OCI-LY1 (cell line): ENCODE data around the gene CCDC97.

ENCODE experiments used
- H2AFZ ChIP-seq: fragments of 200-600 bp; sonication (generic), shearing (Covaris generic); 2 replicates; pipeline ENCODE4 v1.6.0; 2014; ENCODE audit warnings: antibody characterized with exemption, mild to moderate bottlenecking, low read length
- H3F3A ChIP-seq: fragments of 200-600 bp; sonication (generic), shearing (Covaris generic); 2 replicates; pipeline ENCODE4 v1.6.0; 2014; ENCODE audit warnings: mild to moderate bottlenecking, antibody characterized with exemption, low read length, moderate library complexity; ENCODE audit not compliant: insufficient read depth
- H3K27ac ChIP-seq: fragments of 200-600 bp; sonication (generic); 2 replicates; pipeline ENCODE4 v1.5.1; 2014; ENCODE audit warnings: low read length, mixed run types, mild to moderate bottlenecking, low read depth; ENCODE audit not compliant: poor library complexity, severe bottlenecking
- H3K27me3 ChIP-seq: fragments of 200-600 bp; sonication (generic); 2 replicates; pipeline ENCODE4 v1.6.0; 2014; ENCODE audit warnings: antibody characterized with exemption, mild to moderate bottlenecking, low read length, moderate library complexity; ENCODE audit not compliant: insufficient read depth
- H3K36me3 ChIP-seq: fragments of 200-600 bp; sonication (generic); 2 replicates; pipeline ENCODE4 v1.6.1; 2014; ENCODE audit warnings: mild to moderate bottlenecking, antibody characterized with exemption, low read length, moderate library complexity, mixed read lengths; ENCODE audit not compliant: insufficient read depth
- H3K4me1 ChIP-seq: fragments of 200-600 bp; sonication (generic); 2 replicates; pipeline ENCODE4 v1.5.1; 2014; ENCODE audit warnings: mild to moderate bottlenecking, low read length, moderate library complexity; ENCODE audit not compliant: insufficient read depth, severe bottlenecking
- H3K4me2 ChIP-seq: fragments of 200-600 bp; sonication (generic), shearing (Covaris generic); 2 replicates; pipeline ENCODE4 v1.6.1; 2014; ENCODE audit warnings: low read length
- H3K4me3 ChIP-seq: fragments of 200-600 bp; sonication (generic); 2 replicates; pipeline ENCODE4 v1.5.1; 2014; ENCODE audit warnings: low read length, low read depth, mild to moderate bottlenecking, mixed read lengths; ENCODE audit not compliant: poor library complexity, severe bottlenecking
- H3K79me2 ChIP-seq: fragments of 200-600 bp; shearing (Covaris generic); 2 replicates; pipeline ENCODE4 v1.6.1; 2016; ENCODE audit warnings: mixed run types, low read length, mixed read lengths; ENCODE audit not compliant: insufficient read depth
- H3K9ac ChIP-seq: fragments of 200-600 bp; sonication (generic), shearing (Covaris generic); 2 replicates; pipeline ENCODE4 v1.6.1; 2014; ENCODE audit warnings: mild to moderate bottlenecking, low read length, mixed read lengths
- H3K9me2 ChIP-seq: fragments of 200-600 bp; sonication (generic), shearing (Covaris generic); 2 replicates; pipeline ENCODE4 v1.6.1; 2014; ENCODE audit warnings: low read depth, mild to moderate bottlenecking, low read length, mixed read lengths
- H3K9me3 ChIP-seq: fragments of 200-600 bp; shearing (Covaris generic); 2 replicates; pipeline ENCODE4 v1.6.1; 2014; ENCODE audit warnings: low read length, mixed read lengths
- H4K20me1 ChIP-seq: fragments of 200-600 bp; sonication (generic), shearing (Covaris generic); 2 replicates; pipeline ENCODE4 v1.6.0; 2016; ENCODE audit warnings: mild to moderate bottlenecking, low read length; ENCODE audit not compliant: insufficient read depth
- CTCF ChIP-seq: fragments of 200-600 bp; sonication (generic), shearing (Covaris generic); IDR thresholded peaks from 2 replicates; pipeline ENCODE4 v1.5.1; 2017; ENCODE audit warnings: mild to moderate bottlenecking, antibody characterized with exemption, low read length, moderate library complexity, mixed read lengths
- EZH2 ChIP-seq: fragments of 200-600 bp; sonication (generic), shearing (Covaris generic); IDR thresholded peaks from 2 replicates; pipeline ENCODE4 v1.8.0; 2017; ENCODE audit warnings: borderline replicate concordance, mixed run types, mild to moderate bottlenecking, antibody characterized with exemption, low read length, moderate library complexity, mixed read lengths

The CCDC97 gene

GRCh38 chr19:41274802-41275201 lies 35.2 kb upstream of the CCDC97 start:
- Histone ChIP-seq H3K4me1 (no peaks in the 10 kb centered on the region), H3K4me2 (no peak overlapping the region), H3K36me3 (peaks cover 100% of the 10 kb centered on the region), H3K27ac (no peak overlapping the region), H4K20me1 (no peaks in the 10 kb centered on the region), H3K9ac (no peak overlapping the region), H3K9me2 (no peaks in the 10 kb centered on the region), H3K79me2 (no peaks in the 10 kb centered on the region), H3F3A (no peaks in the 10 kb centered on the region), H2AFZ (no peak overlapping the region), H3K9me3 (no peaks in the 10 kb centered on the region), H3K27me3 (no peaks in the 10 kb centered on the region), H3K4me3 (no peak overlapping the region)
- TF ChIP-seq CTCF (no peak), EZH2 (no peak)

- no peaks in the 10 kb centered on the region for H3K27me3 ChIP-seq
- no peaks in the 10 kb centered on the region for H3K9me3 ChIP-seq
- H3K36me3 ChIP-seq: peaks cover 100% of the 10 kb centered on the region
- no peaks in the 10 kb centered on the region for H3K79me2 ChIP-seq
- no peak overlapping the region for H3K9ac ChIP-seq
- H2AFZ ChIP-seq: no peak overlapping the region
- H3K9me2 ChIP-seq: no peaks in the 10 kb centered on the region
- TF ChIP-seq EZH2: no peak
- TF ChIP-seq CTCF: no peak
- no peak overlapping the region for H3K4me3 ChIP-seq
- H3K4me1 ChIP-seq: no peaks in the 10 kb centered on the region
- no peak overlapping the region for H3K27ac ChIP-seq
- H3K4me2 ChIP-seq: no peak overlapping the region
- H3F3A ChIP-seq: no peaks in the 10 kb centered on the region
- no peaks in the 10 kb centered on the region for H4K20me1 ChIP-seq
These were observed 33.7 kb upstream of the CCDC97 start for GRCh38 chr19:41276231-41276630.

- Histone ChIP-seq H4K20me1 (no peaks in the 10 kb centered on the region), H3K79me2 (no peaks in the 10 kb centered on the region), H3K9me2 (no peaks in the 10 kb centered on the region), H3K4me3 (no peak overlapping the region), H3K9me3 (no peaks in the 10 kb centered on the region), H3K27me3 (no peaks in the 10 kb centered on the region), H3F3A (no peaks in the 10 kb centered on the region), H2AFZ (no peak overlapping the region), H3K27ac (no peak overlapping the region), H3K36me3 (peaks cover 99% of the 10 kb centered on the region), H3K4me1 (no peaks in the 10 kb centered on the region), H3K4me2 (no peak overlapping the region), H3K9ac (no peak overlapping the region)
- no peak for TF ChIP-seq EZH2
- no peak for TF ChIP-seq CTCF
These were observed 31.5 kb upstream of the CCDC97 start for GRCh38 chr19:41278478-41278877.
